H1 (cell line): Measurements from ENCODE around the gene GREM2.

Experiments
- BRCA1 ChIP-seq: IDR thresholded peaks from 2 replicates; pipeline ENCODE4 v1.6.1; 2012; ENCODE audit warnings: low read depth, low read length, improper control_type of control experiment
- POLR2A ChIP-seq, 2 experiments: IDR thresholded peaks; 1 replicate in 1 of 2; 2 replicates in 1 of 2; pipeline ENCODE4 v1.6.1; 2011; ENCODE audit warnings: low read depth in 2 of 2, low read length in 2 of 2, mild to moderate bottlenecking in 2 of 2; ENCODE audit errors: control extremely low read depth in 1 of 2
- POLR2AphosphoS5 ChIP-seq: IDR thresholded peaks from 2 replicates; pipeline ENCODE4 v1.6.1; 2011; ENCODE audit warnings: low read depth, low read length
- RFX5 ChIP-seq: IDR thresholded peaks from 2 replicates; pipeline ENCODE4 v1.6.1; 2011; ENCODE audit warnings: low read depth, low read length, improper control_type of control experiment, borderline replicate concordance
- RXRA ChIP-seq: IDR thresholded peaks from 2 replicates; pipeline ENCODE4 v1.6.1; 2011; ENCODE audit warnings: low read depth, mild to moderate bottlenecking, low read length, moderate library complexity; ENCODE audit not compliant: insufficient read depth
- TEAD4 ChIP-seq: IDR thresholded peaks from 2 replicates; pipeline ENCODE4 v1.6.1; 2012; ENCODE audit warnings: low read depth, low read length, inconsistent platforms, mixed read lengths
- TF ChIP-seq, protein P1 (sequence below), 3 experiments: IDR thresholded peaks; 1 replicate in 2 of 3; 2 replicates in 1 of 3; pipeline versions ENCODE4 v1.5.1 to v1.6.1; 2011; ENCODE audit warnings: low read length in 3 of 3, mild to moderate bottlenecking in 3 of 3, inconsistent platforms in 2 of 3, low read depth in 1 of 3, moderate library complexity in 1 of 3; ENCODE audit not compliant: insufficient read depth in 1 of 3; ENCODE audit errors: control extremely low read depth in 1 of 3
- TF ChIP-seq, protein P2 (sequence below): IDR thresholded peaks from 2 replicates; pipeline ENCODE4 v1.6.1; 2011; ENCODE audit warnings: low read depth, mild to moderate bottlenecking, low read length; ENCODE audit not compliant: insufficient read depth
- TF ChIP-seq, protein P3 (sequence below): IDR thresholded peaks from 2 replicates; pipeline ENCODE4 v1.6.1; 2012; ENCODE audit warnings: inconsistent platforms

DNA sequence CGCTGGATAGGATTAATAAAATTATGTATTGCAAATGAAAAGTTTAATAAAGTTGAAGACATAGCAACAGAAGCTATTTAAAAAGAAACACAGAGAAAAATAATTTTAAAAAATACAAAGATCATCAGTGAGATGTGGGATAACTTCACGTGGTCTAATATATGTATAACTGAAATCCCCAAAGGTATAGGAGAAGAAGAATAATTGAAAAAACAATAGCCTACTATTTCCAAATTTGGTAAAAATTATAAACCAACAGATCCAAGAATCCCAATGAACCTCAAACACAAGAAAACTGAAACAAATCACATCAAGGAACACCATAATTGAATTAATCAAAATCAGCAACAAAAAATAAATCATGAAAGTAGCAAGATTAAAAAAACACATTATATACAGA is 44.9 kb downstream of the GREM2 start:
- TF ChIP-seq, protein P1, sequence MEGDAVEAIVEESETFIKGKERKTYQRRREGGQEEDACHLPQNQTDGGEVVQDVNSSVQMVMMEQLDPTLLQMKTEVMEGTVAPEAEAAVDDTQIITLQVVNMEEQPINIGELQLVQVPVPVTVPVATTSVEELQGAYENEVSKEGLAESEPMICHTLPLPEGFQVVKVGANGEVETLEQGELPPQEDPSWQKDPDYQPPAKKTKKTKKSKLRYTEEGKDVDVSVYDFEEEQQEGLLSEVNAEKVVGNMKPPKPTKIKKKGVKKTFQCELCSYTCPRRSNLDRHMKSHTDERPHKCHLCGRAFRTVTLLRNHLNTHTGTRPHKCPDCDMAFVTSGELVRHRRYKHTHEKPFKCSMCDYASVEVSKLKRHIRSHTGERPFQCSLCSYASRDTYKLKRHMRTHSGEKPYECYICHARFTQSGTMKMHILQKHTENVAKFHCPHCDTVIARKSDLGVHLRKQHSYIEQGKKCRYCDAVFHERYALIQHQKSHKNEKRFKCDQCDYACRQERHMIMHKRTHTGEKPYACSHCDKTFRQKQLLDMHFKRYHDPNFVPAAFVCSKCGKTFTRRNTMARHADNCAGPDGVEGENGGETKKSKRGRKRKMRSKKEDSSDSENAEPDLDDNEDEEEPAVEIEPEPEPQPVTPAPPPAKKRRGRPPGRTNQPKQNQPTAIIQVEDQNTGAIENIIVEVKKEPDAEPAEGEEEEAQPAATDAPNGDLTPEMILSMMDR (IDR thresholded peaks at IDR 0.05; ENCODE audit: control extremely low read depth in 1 of 3, insufficient read depth in 1 of 3, low read depth in 1 of 3, low read length in 3 of 3), result no peak
- TF ChIP-seq POLR2A (IDR thresholded peaks at IDR 0.05; ENCODE audit: control extremely low read depth in 1 of 2, low read depth in 2 of 2, low read length in 2 of 2) (no peak), RXRA (no peak), RFX5 (no peak), POLR2AphosphoS5 (no peak), BRCA1 (no peak), TEAD4 (no peak)
- TF ChIP-seq, protein P2, sequence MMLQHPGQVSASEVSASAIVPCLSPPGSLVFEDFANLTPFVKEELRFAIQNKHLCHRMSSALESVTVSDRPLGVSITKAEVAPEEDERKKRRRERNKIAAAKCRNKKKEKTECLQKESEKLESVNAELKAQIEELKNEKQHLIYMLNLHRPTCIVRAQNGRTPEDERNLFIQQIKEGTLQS, result no peak
- TF ChIP-seq, protein P3, sequence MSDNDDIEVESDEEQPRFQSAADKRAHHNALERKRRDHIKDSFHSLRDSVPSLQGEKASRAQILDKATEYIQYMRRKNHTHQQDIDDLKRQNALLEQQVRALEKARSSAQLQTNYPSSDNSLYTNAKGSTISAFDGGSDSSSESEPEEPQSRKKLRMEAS, result no peak
